Transverse colon (tissue), 4 donors: ENCODE measurements around the gene SEC22C. TPM values are rescaled to one million over a fixed set of nuclear protein-coding genes. Genes with fewer than 3 reads are reported as not detected.

Experiments
- DNase-seq: peaks from one replicate; pipeline ENCODE4 v3.0.0-alpha.2; 2019
- H3K27ac ChIP-seq, 4 donors: fragments of 200-600 bp; sonication (generic); 2 replicates each; pipeline ENCODE4 v1.5.1; 2016 to 2018; ENCODE audit warnings: inconsistent platforms in 4 of 4
- H3K27me3 ChIP-seq: fragments of 200-600 bp; sonication (generic); 2 replicates; pipeline ENCODE4 v1.5.1; 2017; ENCODE audit warnings: inconsistent platforms
- H3K36me3 ChIP-seq, 4 donors: fragments of 200-600 bp; sonication (generic); 2 replicates each; pipeline ENCODE4 v1.5.1; 2017 to 2019; ENCODE audit warnings: inconsistent platforms in 4 of 4
- H3K4me1 ChIP-seq, 4 donors: fragments of 200-600 bp; sonication (generic); 2 replicates each; pipeline ENCODE4 v1.5.1; 2017 to 2020; ENCODE audit warnings: inconsistent platforms in 4 of 4
- H3K4me3 ChIP-seq, 4 donors: fragments of 200-600 bp; sonication (generic); 1 replicate in 1 of 4; 2 replicates in 3 of 4; pipeline versions ENCODE4 v1.5.1 to v1.6.1; 2017 to 2019; ENCODE audit warnings: inconsistent platforms in 4 of 4
- H3K9me3 ChIP-seq, 2 donors: fragments of 200-600 bp; sonication (generic); 2 replicates each; pipeline ENCODE4 v1.5.1; 2017 to 2019; ENCODE audit warnings: inconsistent platforms in 2 of 2
- EP300 ChIP-seq: sonication (generic); formaldehyde crosslinking; IDR thresholded peaks from one replicate; pipeline ENCODE4 v1.6.1; 2017; ENCODE audit warnings: antibody characterized with exemption, low read depth
- POLR2A ChIP-seq: fragments of 450-650 bp; IDR thresholded peaks from one replicate; pipeline ENCODE4 v1.6.1; 2016; ENCODE audit warnings: antibody characterized with exemption, mild to moderate bottlenecking, moderate library complexity
- POLR2AphosphoS5 ChIP-seq, 3 donors: sonication (generic); formaldehyde crosslinking; IDR thresholded peaks; one replicate each; pipeline ENCODE4 v1.6.1; 2016; ENCODE audit warnings: antibody characterized with exemption in 3 of 3
- WGBS, 2 donors: methylation state at CpG; one replicate each; pipeline ENCODE4 v1.1.5; 2018; ENCODE audit warnings: low coverage in 1 of 2; 5-methylcytosine and 5-hydroxymethylcytosine counted together
- in situ Hi-C, 4 donors: fragments of 200-750 bp; cut with MboI; loops; one replicate each; pipeline versions ENCODE4 v1.15.0 to v1.15.1; 2017; ENCODE audit warnings: low sequenced_read_pairs in 3 of 4, low pct_ligation_motif_present in 1 of 4, low pct_unique_long_range_greater_than_20kb in 1 of 4
- intact Hi-C: fragments of 100-400 bp; cut with DNase I; formaldehyde crosslinking; loops from one replicate; pipeline ENCODE4 v1.15.1; 2023; ENCODE audit warnings: low total_unique reads
- total RNA-seq, 4 donors: library from RNA; depleted of rRNA; stranded (reverse); fragments of >200 nt; gene quantifications; one replicate each; pipeline ENCODE4 v1.1.0, GENCODE V29; 2016
- TF ChIP-seq, protein P1 (sequence below), 5 experiments: fragments of 200-600 bp in 3 of 5; fragments of 450-650 bp in 2 of 5; sonication (generic) in 3 of 5; IDR thresholded peaks; 1 replicate in 2 of 5; 2 replicates in 3 of 5; pipeline ENCODE4 v1.5.1; 2016 to 2017; ENCODE audit warnings: antibody characterized with exemption in 5 of 5, inconsistent platforms in 3 of 5, mild to moderate bottlenecking in 2 of 5, moderate library complexity in 1 of 5

SEC22C gene
- total RNA-seq, 4 donors from 2014 or later: 22.7 to 66.3 (median 32.1) TPM

DNA sequence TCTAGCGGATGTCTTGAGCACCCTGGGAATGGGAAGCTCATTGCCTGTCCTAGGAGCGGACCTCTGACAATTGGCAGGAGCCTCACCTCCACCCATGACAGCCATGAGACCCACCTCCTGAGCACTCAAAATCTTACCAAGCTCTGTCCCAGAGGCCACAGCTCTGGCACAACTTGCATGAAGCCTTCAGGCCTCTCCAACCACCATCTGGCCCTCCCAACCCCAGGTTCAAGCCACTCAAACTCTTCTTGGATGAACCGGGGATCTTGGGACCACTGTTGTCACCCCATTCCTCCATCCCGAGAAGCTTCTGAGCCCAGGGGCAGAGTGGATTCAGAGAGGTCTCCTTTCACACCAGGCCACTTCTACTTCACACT is 77.8 kb downstream of the SEC22C start:
- WGBS, 2 donors: 92% methylated on average over 4 of the region's 4 CpGs; no CpG with 5 or more reads in 1 of the 2 donors
- Histone ChIP-seq H3K4me3 (peak overlapping the region in 1 of 4 donors; percentile 56), H3K9me3 (no peaks in the 10 kb centered on the region), H3K27ac (peak overlapping the region; percentile 81 to 92 (median 87)), H3K27me3 (peaks cover 35% of the 10 kb centered on the region), H3K4me1 (peaks cover 16 to 67% (median 53%) of the 10 kb centered on the region in 4 donors), H3K36me3 (no peaks in the 10 kb centered on the region)
- TF ChIP-seq EP300 (no peak), POLR2AphosphoS5 (IDR thresholded peaks at IDR 0.05) (no peak)
- TF ChIP-seq, protein P1, sequence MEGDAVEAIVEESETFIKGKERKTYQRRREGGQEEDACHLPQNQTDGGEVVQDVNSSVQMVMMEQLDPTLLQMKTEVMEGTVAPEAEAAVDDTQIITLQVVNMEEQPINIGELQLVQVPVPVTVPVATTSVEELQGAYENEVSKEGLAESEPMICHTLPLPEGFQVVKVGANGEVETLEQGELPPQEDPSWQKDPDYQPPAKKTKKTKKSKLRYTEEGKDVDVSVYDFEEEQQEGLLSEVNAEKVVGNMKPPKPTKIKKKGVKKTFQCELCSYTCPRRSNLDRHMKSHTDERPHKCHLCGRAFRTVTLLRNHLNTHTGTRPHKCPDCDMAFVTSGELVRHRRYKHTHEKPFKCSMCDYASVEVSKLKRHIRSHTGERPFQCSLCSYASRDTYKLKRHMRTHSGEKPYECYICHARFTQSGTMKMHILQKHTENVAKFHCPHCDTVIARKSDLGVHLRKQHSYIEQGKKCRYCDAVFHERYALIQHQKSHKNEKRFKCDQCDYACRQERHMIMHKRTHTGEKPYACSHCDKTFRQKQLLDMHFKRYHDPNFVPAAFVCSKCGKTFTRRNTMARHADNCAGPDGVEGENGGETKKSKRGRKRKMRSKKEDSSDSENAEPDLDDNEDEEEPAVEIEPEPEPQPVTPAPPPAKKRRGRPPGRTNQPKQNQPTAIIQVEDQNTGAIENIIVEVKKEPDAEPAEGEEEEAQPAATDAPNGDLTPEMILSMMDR (IDR thresholded peaks at IDR 0.05): no peak
- intact Hi-C loops (no loop called here), in situ Hi-C loops (no loop called here)
- peak; percentile 10 for DNase-seq

DNA sequence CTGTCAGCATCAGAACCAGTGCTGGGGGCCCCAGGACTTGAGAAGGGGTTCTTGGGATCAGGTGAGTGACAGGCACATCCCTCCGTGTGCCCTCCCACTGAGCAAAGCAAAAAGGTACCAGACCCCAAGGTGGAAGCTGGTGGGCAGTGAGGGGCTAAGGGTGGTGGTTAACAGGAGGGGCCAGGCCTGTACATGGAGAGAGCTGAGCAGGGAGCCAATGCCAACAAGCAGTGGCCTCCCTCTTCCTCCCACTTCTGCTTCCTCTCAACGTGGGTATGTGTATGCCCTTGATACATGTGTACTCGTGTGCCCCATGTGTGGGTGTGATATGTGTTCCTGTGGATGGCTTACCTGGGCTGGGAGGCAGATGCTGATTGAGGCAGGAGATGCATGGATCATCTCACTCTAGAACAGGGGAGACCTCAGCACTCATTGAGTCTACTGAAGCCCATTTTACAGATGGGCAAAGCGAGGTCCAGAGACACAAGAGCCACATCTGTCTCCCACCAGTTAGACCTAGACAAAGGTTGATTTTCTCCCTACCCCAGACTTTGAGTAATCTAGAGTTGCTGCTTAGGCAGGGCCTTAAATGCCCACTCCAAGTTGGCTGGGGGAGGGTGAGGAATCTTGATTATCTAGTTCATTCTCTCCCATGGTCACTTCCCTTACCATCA is 78.4 kb downstream of the SEC22C start:
- DNase-seq: peak; percentile 14
- TF ChIP-seq, protein P1 (IDR thresholded peaks at IDR 0.05): no peak
- TF ChIP-seq EP300 (no peak), POLR2A (no peak), POLR2AphosphoS5 (IDR thresholded peaks at IDR 0.05) (no peak)
- Histone ChIP-seq H3K27ac (peak overlapping the region; percentile 81 to 92 (median 87)), H3K27me3 (peaks cover 41% of the 10 kb centered on the region), H3K36me3 (no peaks in the 10 kb centered on the region), H3K4me3 (peak overlapping the region; percentile 34 to 64 (median 51)), H3K4me1 (peaks cover 10 to 61% (median 47%) of the 10 kb centered on the region in 4 donors), H3K9me3 (no peaks in the 10 kb centered on the region)
- in situ Hi-C loops: no loop called here
- WGBS, 2 donors: 46 to 58% methylated on average over 3 to 4 of the region's 4 CpGs
- intact Hi-C loops: no loop called here

DNA sequence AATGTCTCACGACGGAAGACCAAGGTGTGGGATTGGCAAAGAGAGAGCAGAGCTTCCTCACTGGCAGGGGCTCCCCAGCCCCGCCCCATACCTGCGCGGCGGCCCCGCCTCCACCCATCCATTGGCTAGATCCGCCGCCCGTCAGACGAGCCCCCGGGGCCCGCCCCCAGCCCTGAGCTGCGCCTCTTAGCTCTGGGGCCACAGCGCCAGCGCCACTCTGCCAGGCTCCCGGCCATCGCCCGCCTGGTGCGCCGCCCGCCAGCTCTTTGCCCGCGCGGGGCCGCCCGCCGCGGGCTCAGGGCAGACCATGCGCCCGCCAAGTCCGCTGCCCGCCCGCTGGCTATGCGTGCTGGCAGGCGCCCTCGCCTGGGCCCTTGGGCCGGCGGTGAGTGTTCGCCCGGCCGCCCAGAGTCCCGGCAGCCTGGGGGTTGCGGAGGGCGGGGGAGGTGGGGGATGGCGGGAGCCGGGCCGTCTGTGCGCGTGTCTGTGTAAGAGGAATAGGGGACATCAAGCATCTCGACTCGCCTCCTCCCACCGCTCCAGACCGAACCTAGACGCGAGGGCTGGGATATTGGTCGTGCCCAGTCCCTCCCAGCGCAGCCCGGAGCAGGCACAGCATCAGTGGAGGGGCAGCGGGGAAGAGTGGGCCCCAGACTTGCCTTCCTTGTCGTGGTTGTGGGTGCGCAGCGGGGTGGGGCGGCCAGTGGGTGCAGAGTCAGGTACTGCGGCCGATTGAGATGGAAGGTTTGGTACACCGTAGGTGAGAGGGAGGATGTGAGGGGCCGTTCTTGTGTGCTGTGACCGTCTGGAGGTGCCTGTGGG is 79.1 kb downstream of the SEC22C start, which contains the start of gene VIPR1:
VIPR1 (plus strand) TSS at position 215 of the 822 bp plus-strand sequence; CDS start at position 308, 93 bp downstream.
- Histone ChIP-seq H3K9me3 (no peaks in the 10 kb centered on the region), H3K27ac (peak within 1 kb of the TSS; percentile 81 to 92 (median 87)), H3K4me3 (peak within 1 kb of the TSS; percentile 34 to 64 (median 51)), H3K27me3 (peaks cover 43% of the 10 kb centered on the region), H3K4me1 (peaks cover 5 to 54% (median 41%) of the 10 kb centered on the region in 4 donors), H3K36me3 (no peaks in the 10 kb centered on the region)
- 11% methylated on average over 53 of the region's 69 CpGs; no CpG with 5 or more reads in 1 of the 2 donors for WGBS, 2 donors
- DNase-seq: peak; percentile 95
- in situ Hi-C loops (no loop called here), intact Hi-C loops (no loop called here)
- TF ChIP-seq, protein P1 (IDR thresholded peaks at IDR 0.05): no peak
- TF ChIP-seq EP300 (no peak), POLR2A (peak; percentile 74), POLR2AphosphoS5 (IDR thresholded peaks at IDR 0.05) (peak; percentile 41 to 94 (median 90))
